ENCODE data around the gene ANKS4B. TPM values are rescaled to one million over a fixed set of nuclear protein-coding genes. Genes with fewer than 3 reads are reported as not detected.

The ANKS4B gene
- total RNA-seq, 1 donor from 2014 or later = not detected

DNA sequence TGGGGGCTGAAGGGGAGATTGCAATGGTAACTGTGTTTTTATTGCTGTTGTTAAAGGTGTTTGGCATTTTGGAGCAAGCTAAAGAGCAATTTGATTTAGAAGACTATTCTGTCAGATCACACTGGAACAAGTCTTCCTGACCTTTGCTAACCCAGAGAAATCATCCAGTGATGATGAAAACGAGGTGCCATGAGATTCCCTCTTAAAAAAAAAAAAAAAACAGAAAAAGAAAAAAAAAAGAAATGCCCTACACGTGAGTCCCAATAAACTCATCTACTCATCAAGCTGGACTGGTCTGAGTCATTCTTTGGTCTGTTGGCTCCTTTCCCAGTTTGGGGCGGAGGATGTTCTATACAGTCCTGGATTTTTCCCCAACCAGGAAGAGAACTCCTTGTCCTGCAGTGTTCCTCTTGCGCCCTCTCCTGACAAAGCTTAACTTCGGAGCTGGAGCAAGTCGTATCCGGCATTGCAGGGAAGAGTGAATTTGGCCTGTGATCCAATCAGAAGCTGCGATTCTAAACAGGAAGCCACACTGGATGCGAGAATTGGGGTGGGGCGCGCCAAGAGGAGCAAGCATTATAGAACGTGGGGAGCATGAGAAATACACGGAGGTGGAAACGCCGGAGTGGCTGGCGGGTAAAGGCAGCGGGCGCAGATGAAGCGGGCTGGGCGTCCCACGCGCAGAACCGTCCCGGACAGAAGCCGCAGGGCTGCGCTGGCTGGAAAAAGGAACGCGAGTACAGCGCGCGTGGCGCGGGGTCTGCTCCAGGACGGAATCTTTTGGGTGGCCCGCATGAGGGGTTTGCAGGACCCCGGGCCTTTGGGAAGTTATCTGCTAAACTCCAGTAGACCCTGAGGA, 67.0 kb downstream of the ANKS4B start:
- H3K9ac ChIP-seq (ENCODE audit: low read length) = peak overlapping the region; percentile 66
- H3K4me1 ChIP-seq (ENCODE audit: insufficient read depth, low read length) = peaks cover 12% of the 10 kb centered on the region
- H2AFZ ChIP-seq (ENCODE audit: low read depth, low read length) = peak overlapping the region; percentile 95
- H3K4me1 Mint-ChIP-seq (ENCODE audit: low read depth, unreplicated experiment) = peaks cover 15% of the 10 kb centered on the region
- TF ChIP-seq, protein P1, sequence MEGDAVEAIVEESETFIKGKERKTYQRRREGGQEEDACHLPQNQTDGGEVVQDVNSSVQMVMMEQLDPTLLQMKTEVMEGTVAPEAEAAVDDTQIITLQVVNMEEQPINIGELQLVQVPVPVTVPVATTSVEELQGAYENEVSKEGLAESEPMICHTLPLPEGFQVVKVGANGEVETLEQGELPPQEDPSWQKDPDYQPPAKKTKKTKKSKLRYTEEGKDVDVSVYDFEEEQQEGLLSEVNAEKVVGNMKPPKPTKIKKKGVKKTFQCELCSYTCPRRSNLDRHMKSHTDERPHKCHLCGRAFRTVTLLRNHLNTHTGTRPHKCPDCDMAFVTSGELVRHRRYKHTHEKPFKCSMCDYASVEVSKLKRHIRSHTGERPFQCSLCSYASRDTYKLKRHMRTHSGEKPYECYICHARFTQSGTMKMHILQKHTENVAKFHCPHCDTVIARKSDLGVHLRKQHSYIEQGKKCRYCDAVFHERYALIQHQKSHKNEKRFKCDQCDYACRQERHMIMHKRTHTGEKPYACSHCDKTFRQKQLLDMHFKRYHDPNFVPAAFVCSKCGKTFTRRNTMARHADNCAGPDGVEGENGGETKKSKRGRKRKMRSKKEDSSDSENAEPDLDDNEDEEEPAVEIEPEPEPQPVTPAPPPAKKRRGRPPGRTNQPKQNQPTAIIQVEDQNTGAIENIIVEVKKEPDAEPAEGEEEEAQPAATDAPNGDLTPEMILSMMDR (IDR thresholded peaks at IDR 0.05; ENCODE audit: insufficient read depth, low read depth, low read length) = peak; percentile 97
- no peak for TF ChIP-seq EZH2 (IDR thresholded peaks at IDR 0.05; ENCODE audit: insufficient read depth, low read length)
- H3K27me3 Mint-ChIP-seq (ENCODE audit: low read depth, unreplicated experiment) = peaks cover 3% of the 10 kb centered on the region
- FAIRE-seq = peak; percentile 96
- no peaks in the 10 kb centered on the region for H3K27me3 ChIP-seq (ENCODE audit: insufficient read depth, low read length)
- H3K36me3 Mint-ChIP-seq (ENCODE audit: low read depth, unreplicated experiment) = no peaks in the 10 kb centered on the region
- peak overlapping the region; percentile 37 for H3K27ac ChIP-seq (ENCODE audit: low read depth, low read length)
- H3K4me3 ChIP-seq (ENCODE audit: insufficient read depth, low read depth, low read length) = peak overlapping the region; percentile 70
- H3K79me2 ChIP-seq (ENCODE audit: insufficient read depth, low read length) = no peaks in the 10 kb centered on the region
- H3K27ac Mint-ChIP-seq (ENCODE audit: unreplicated experiment) = peak overlapping the region; percentile 73
- H3K4me3 Mint-ChIP-seq (ENCODE audit: unreplicated experiment) = peak overlapping the region; percentile 91
- no peaks in the 10 kb centered on the region for H3K36me3 ChIP-seq (ENCODE audit: insufficient read depth, low read length)
- peak overlapping the region; percentile 99 for H3K4me2 ChIP-seq (ENCODE audit: low read length)
- no peaks in the 10 kb centered on the region for H3K9me3 ChIP-seq (ENCODE audit: insufficient read depth, low read depth, low read length)
- no peaks in the 10 kb centered on the region for H4K20me1 ChIP-seq (ENCODE audit: insufficient read depth, low read length)
- peak; percentile 99 for DNase-seq (ENCODE audit: low read depth)
- no peaks in the 10 kb centered on the region for H3K9me3 Mint-ChIP-seq (ENCODE audit: unreplicated experiment)

DNA sequence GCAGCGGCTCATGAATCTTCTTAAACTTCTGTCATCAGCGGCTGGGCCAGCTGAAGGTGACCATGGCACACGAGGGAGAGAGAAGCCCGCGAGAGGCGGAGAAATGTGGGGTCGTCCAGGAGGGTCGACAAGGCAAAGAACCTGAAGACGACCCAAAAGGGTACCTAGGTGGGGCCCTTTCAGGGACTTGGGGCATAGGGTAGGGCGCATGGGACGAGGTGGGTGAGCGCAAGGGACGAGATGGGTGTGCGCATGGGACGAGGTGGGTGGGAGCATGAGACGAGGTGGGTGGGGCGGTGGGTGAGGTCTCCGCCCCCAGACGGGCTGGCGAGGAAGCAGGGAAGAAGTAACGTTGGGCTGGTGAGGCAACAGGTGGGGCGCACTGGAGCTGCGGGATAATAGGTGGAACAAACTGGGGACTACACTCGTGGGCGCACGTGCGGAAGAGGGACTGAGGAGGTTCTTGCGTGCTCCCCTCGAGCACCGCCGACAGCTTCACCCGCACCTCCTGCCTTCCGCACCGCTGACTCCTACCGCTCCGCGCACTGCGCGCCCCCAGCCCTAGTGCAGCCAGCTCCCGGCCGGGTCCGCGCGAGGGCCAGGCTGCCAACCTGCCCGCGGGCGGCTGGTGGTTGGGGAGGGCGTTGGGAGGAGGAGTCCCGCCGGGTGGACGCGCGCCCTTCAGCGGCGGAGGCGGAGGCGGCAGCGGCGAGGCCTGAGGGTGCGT, 67.8 kb downstream of the ANKS4B start:
- no peaks in the 10 kb centered on the region for H4K20me1 ChIP-seq (ENCODE audit: insufficient read depth, low read length)
- peak; percentile 47 for DNase-seq (ENCODE audit: low read depth)
- Mint-ChIP-seq H3K9me3 (ENCODE audit: unreplicated experiment) (no peaks in the 10 kb centered on the region), H3K4me1 (ENCODE audit: low read depth, unreplicated experiment) (peaks cover 15% of the 10 kb centered on the region), H3K27ac (ENCODE audit: unreplicated experiment) (peak overlapping the region; percentile 73), H3K27me3 (ENCODE audit: low read depth, unreplicated experiment) (peaks cover 3% of the 10 kb centered on the region), H3K4me3 (ENCODE audit: unreplicated experiment) (peak overlapping the region; percentile 91), H3K36me3 (ENCODE audit: low read depth, unreplicated experiment) (no peaks in the 10 kb centered on the region)
- FAIRE-seq = no peak
- peak overlapping the region; percentile 70 for H3K4me3 ChIP-seq (ENCODE audit: insufficient read depth, low read depth, low read length)
- no peaks in the 10 kb centered on the region for H3K9me3 ChIP-seq (ENCODE audit: insufficient read depth, low read depth, low read length)
- no peaks in the 10 kb centered on the region for H3K79me2 ChIP-seq (ENCODE audit: insufficient read depth, low read length)
- TF ChIP-seq, protein P1 (IDR thresholded peaks at IDR 0.05; ENCODE audit: insufficient read depth, low read depth, low read length) = no peak
- TF ChIP-seq EZH2 (IDR thresholded peaks at IDR 0.05; ENCODE audit: insufficient read depth, low read length) = no peak
- peaks cover 12% of the 10 kb centered on the region for H3K4me1 ChIP-seq (ENCODE audit: insufficient read depth, low read length)
- H3K4me2 ChIP-seq (ENCODE audit: low read length) = peak overlapping the region; percentile 99
- H2AFZ ChIP-seq (ENCODE audit: low read depth, low read length) = peak overlapping the region; percentile 95
- H3K27me3 ChIP-seq (ENCODE audit: insufficient read depth, low read length) = no peaks in the 10 kb centered on the region
- H3K36me3 ChIP-seq (ENCODE audit: insufficient read depth, low read length) = no peaks in the 10 kb centered on the region
- H3K9ac ChIP-seq (ENCODE audit: low read length) = peak overlapping the region; percentile 66
- H3K27ac ChIP-seq (ENCODE audit: low read depth, low read length) = peak overlapping the region; percentile 37
